HG02588 (cell line): ENCODE data around the gene KRTAP12-4.
"Not testable (repeated sequence)": the region's sequence is repeated elsewhere in the genome, so short reads cannot be mapped to it uniquely, and the experiment has no call there.

Experiments
- ATAC-seq: cut with Tn5 transposase; IDR thresholded peaks from one replicate; pipeline ENCODE4 v1.9.1; 2021; ENCODE audit warnings: mild to moderate bottlenecking, moderate library complexity; ENCODE audit not compliant: unreplicated experiment

KRTAP12-4 gene, protein sequence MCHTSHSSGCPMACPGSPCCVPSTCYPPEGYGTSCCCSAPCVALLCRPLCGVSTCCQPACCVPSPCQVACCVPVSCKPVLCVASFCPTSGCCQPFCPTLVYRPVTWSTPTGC

GRCh38 chr21:44654576-44655175, at the start of gene KRTAP12-4:
Gene KRTAP12-4, minus strand, starts transcription at chr21:44654659. Its CDS starts 45 bp downstream, at chr21:44654614.
- ATAC-seq = no peak

GRCh38 chr21:44703731-44704635, 49.5 kb upstream of the KRTAP12-4 start:
- ATAC-seq = no peak

GRCh38 chr21:44702973-44703730, 48.7 kb upstream of the KRTAP12-4 start:
- ATAC-seq = no peak

GRCh38 chr21:44702111-44702972, 47.9 kb upstream of the KRTAP12-4 start:
- ATAC-seq = no peak

DNA sequence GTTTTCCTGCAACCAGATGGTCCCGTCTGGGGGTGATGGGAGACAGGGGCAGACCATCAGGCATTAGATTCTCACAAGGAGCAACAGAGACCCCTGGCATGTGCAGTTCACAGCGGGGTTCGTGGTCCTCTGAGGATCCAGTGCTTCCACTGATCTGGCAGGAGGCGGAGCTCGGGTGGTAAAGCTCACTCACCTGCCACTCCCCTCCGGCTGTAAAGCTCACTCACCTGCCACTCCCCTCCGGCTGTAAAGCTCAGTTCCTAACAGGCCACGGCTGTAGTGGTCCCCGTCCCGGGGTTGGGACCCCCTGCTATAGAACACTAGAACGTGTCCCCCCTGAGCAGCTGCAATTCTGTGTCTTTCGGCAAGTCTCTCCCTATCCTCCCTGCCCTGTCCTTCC, 47.1 kb upstream of the KRTAP12-4 start:
- no peak for ATAC-seq

GRCh38 chr21:44701023-44701400, 46.6 kb upstream of the KRTAP12-4 start:
- no peak for ATAC-seq

DNA sequence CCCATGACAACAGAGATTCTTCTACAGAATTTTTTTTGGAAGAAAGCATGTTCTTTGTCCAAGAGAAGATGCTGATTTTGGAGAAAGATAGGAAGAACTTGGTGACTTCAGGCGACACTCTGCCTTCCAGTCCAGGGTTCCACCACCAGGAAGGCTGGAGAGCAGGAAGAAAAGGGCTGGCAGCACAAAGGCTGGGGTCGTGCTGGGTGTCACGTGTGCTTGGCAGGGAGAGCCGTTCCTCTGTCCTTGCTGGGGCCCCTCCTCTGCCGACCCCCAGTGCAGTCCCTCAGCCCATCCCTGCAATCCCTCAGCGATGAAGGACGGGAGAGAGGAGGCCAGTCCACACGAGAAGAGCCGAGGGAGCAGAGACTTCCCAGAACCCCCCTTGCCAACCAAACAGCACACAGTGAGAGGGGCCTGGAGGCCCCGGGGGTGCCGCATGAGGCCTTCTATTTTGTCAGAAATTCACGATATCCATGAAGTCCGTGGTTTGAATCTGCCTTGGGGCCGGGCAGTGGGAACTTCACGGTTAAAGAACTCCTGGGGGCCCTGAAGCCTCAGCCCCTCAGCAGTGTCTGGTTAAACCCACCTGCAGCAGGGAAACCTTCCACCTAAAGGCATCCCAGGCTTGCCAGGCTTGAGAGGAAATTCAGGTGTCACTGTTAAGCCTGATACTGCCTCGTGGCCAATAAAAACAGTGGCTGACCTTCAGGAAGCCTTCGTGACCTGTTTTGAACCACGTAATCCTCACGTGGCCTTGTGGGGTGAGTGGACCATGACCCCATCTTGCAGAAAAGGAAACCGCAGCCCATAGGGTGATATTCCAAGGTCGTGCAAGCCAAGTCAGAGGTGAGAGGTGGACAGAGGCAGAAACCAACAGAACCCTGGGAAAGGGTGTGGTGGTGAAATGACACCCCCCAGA, 45.9 kb upstream of the KRTAP12-4 start:
- no peak for ATAC-seq

DNA sequence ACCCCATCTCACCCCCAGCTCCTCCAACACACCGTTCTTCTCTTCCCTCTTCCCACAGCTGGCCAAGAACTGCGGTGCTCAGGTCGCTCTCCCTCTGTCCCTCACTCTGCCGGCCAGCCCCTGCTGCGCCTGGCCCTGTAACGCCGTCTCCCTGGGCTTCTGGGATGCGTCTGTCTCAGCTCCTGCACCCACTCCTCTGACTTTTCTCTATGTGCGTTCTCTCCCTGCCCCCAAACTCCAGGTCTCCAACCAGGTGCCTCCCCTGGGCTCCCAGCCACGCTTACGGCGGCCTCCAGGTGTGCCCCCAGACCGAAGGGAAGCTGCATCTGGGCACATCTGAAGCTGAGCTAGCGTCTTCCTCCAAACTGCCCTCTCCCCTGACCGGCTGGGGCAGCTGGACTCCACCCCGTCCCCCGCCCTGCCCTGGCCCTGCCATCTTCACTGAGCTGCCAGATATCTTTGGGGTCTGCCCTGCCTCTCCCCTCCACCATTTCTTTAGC, 45.1 kb upstream of the KRTAP12-4 start:
- ATAC-seq = no peak

- ATAC-seq = no peak
Observed at GRCh38 chr21:44697811-44698734, 43.6 kb upstream of the KRTAP12-4 start.

- ATAC-seq = not testable (repeated sequence)
Observed at GRCh38 chr21:44697172-44697810, 42.8 kb upstream of the KRTAP12-4 start, which contains the start of gene KRTAP10-12. Gene KRTAP10-12, plus strand, starts transcription at chr21:44697172. Its CDS starts 30 bp downstream, at chr21:44697202.

GRCh38 chr21:44696572-44696971, 42.1 kb upstream of the KRTAP12-4 start:
- ATAC-seq = no peak

DNA sequence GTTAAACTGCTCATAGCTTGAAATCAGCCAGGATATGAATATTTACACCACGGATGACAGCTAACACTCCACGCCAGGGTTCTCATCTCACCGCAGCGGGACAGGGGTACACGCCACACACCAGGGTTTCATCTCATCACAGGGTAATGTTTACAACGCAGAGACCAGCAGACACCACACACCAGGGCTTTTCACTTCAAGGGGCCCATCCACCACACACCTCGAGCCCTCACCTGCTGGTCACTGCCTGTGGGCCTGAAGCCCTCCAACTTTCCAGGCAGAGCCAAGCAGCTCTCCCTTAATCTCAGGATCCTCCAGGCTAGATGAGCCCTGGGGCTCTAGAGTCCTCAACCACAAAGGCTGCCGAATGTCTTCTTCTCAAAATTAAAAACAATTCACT, 41.2 kb upstream of the KRTAP12-4 start:
- ATAC-seq = no peak

GRCh38 chr21:44695184-44695583, 40.7 kb upstream of the KRTAP12-4 start:
- no peak for ATAC-seq

DNA sequence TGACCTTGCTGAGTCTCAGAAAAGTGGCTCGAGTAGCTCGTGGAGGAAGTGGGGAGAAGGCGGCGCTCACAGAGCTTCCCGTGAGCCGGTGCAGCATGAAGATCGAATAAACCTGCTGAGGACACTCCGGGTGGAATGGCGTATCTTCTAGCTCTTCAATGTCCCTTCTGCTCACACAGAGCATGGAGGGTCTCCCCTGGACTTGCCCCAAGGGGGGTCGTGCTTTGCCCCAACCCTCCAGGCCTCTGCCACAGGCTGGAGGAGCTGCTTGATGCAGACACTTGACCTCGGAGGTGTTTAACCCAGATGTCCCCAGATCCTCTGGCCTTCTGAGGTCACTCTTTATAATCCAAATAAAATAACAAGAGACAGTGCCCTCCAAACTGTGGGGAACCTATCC, 40.3 kb upstream of the KRTAP12-4 start:
- no peak for ATAC-seq

DNA sequence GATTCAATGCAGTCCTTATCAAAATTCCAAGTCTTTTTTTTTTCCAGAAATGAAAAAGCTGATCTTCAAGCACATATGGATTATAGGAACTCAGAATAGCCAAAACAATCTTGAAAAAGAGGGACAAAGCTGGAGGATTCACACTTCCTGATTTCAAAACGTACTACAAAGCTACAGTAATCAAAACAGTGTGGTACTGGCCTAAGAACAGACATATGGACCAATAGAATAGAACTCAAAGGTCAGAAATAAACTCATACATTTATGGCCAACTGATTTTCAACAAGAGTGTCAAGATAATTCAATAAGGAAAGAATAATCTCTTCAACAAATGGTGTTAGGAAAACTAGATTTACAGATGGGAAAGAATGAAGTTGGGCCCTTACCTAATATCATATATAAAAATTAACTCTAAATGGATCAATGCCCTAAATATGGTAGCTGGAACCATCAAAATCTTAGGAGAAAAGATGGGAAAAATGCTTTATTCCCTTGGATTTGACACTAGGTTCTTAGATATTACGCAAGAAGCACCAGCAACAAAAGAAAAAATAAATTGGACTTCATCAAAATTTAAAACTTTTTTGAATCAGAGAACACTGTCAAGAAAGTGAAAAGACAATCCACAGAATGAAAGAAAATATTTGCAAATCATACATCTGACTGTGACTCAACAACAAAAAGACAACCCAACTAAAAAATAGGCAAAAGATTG, 38.5 kb upstream of the KRTAP12-4 start:
- no peak for ATAC-seq

GRCh38 chr21:44691686-44692085, 37.2 kb upstream of the KRTAP12-4 start:
- no peak for ATAC-seq

- ATAC-seq = not testable (repeated sequence)
Observed at GRCh38 chr21:44689740-44690139, 35.3 kb upstream of the KRTAP12-4 start.
